CD4-positive, alpha-beta T cell treated with Interferon gamma for 1 hour (primary cell): ENCODE measurements around the gene EPC2.
"Not testable (repeated sequence)": the region's sequence is repeated elsewhere in the genome, so short reads cannot be mapped to it uniquely, and the experiment has no call there.

ENCODE experiments used
- DNase-seq: peaks from one replicate; pipeline ENCODE4 v3.0.0-alpha.2; 2020

The EPC2 gene

GRCh38 chr2:148737742-148738141, 93.2 kb downstream of the EPC2 start:
- no peak for DNase-seq

DNA sequence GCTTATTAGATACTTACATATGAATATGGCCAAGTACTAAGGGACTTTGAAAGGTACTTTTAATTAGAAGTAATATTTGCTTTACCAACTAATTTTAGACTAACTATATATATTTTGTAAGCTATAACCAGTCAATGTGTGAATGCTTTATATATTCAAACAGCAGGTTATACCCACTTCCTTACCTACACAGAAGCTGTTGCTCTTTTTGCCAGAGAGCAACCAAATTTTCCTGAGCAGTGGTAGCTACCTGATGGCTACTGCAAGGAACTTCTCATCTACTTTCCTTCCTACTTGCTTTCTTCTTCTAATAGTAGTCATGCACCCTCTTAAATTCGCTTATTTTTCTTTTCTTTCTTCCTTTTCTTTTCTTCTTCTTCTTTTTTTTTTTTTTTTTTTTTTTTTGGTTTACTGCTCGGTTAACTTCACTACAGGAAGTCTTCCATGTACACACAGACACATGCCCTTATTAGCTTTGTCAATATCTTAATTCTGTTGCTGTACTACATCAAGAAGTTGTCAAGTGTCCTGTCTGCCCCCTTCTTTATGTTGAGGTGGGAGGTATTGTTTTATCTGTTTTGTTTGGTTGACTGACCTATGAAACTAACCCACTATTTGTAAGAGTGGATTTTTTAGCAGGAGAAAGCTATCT, 95.0 kb downstream of the EPC2 start:
- no peak for DNase-seq

- no peak for DNase-seq
Measured at GRCh38 chr2:148742373-148742772, 97.8 kb downstream of the EPC2 start.

- DNase-seq, result no peak
Measured at GRCh38 chr2:148745151-148745851, 100.8 kb downstream of the EPC2 start.

GRCh38 chr2:148746973-148747372, 102.4 kb downstream of the EPC2 start:
- DNase-seq, result no peak

DNA sequence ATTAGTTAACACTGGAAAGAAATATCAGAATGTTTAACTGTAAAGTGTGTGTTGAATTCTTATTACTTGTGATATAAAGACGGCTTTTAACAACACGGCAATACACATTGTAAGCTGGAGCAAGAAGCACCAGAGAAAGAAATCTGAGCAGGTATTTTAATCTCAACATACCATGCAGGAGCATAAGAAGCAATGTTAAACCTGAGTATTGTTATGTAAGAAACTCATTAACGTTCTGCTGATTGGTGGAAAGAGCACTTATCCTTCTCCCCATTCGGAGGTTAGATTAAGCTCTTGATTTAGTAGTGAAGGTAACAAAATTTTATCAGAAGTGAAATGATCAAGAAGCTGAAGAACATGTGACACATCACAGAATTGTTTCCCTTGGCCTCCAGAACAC, 107.4 kb downstream of the EPC2 start:
- DNase-seq, result no peak

DNA sequence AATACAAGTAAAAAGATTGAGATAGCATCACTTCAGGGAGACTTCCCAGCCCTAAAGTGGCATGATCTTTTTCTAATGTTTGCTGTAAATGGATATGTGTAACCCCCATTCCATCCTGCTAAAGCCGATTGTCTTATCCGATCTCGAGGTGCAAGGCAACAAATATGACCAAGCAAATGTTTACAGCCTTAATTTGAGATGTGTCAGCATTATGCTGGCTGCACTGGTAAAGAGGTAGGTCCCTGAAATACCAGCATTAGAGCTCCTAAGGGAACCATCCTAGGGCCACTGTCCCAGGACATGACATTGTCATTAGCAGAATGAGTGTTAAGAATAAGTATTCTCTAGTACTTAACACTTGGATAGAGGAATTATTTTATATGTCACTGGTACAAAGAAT, 108.4 kb downstream of the EPC2 start:
- no peak for DNase-seq

DNA sequence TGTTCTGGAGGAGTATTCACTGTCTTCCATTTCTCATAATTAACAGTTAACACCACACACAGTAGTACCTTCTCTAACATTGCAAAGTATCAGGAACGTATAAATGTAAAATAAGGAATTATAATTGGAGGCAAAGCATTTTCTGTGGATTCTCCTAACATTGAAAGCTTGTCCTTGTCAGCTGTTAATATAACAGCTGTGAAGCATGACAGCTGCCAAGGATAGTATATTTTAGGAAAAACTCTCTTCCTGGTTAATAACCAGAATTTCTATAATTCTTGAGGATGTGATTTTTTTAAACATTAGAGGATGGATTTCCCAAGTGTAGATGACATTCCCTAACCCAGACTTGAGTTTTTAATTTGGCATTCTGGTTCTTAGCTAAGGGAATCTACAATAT, 110.3 kb downstream of the EPC2 start:
- no peak for DNase-seq

GRCh38 chr2:148756292-148756975, 111.9 kb downstream of the EPC2 start:
- no peak for DNase-seq

DNA sequence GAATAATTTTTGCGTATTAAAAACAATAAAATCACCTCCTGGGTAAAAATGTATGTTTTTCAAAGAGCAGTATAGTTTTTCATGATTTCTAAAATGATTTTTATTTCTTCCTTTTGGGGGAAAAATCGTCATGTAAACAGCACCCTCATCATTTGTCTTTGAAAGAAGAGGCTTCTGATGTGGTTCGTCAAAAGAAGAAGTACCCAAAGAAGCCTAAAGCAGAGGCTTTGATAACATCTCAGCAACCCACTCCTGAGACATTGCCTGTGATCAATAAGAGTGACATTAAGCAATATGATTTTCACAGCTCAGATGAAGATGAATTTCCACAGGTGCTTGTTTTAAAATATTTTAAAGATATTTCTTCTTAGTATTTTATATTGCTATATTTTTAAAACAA, 120.3 kb downstream of the EPC2 start:
- DNase-seq, result no peak

DNA sequence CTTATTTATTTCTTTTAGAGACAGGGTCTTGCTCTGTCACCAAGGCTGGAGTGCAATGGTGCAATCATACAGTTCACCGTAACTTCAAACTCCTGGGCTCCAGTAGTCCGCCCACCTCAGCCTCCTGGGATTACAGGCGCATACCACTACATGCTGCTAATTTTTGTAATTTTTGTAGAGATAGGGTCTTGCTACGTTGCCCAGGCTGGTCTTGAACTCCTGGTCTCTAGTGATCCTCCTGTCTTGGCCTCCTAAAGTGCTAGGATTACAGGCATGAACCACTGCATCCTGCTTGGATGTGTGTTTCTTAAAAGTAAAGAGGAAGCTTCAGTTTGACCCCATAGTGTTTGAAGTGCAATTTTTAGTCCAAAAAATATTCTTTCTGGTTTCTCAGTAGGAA, 125.5 kb downstream of the EPC2 start:
- no peak for DNase-seq

- no peak for DNase-seq
Measured at GRCh38 chr2:148781544-148781943, 137.0 kb downstream of the EPC2 start.

DNA sequence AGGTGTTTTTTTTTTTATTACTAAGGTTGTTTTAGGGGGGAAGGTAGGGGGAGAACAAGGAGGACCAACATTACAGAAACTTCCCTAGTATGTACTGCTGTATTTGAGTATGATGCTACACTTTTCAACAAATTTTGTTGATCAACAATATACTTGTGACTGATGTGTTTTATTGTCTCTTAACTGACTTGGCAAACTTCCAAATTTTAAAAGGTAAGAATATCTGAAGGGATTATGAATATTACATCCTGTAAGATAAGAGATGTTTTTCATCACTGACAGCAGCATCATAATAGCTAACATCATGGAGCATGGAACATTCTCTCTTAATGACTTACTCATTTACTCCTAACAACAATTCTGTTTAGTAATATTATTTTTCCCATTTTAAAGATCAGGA, 144.5 kb downstream of the EPC2 start:
- no peak for DNase-seq

DNA sequence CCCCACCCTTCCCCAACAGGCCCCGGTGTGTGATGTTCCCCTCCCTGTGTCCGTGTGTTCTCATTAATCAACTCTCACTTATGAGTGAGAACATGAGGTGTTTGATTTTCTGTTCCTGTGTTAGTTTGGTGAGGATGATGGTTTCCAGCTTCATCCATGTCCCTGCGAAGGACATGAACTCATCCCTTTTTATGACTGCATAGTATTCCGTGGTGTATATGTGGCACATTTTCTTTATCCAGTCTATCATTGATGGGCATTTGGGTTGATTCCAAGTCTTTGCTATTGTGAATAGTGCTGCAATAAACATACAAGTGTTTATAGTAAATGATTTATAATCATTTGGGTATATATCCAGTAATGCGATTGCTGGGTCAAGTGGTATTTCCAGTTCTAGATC, 145.6 kb downstream of the EPC2 start:
- not testable (repeated sequence) for DNase-seq

- no peak for DNase-seq
Measured at GRCh38 chr2:148794558-148794957, 150.0 kb downstream of the EPC2 start.

DNA sequence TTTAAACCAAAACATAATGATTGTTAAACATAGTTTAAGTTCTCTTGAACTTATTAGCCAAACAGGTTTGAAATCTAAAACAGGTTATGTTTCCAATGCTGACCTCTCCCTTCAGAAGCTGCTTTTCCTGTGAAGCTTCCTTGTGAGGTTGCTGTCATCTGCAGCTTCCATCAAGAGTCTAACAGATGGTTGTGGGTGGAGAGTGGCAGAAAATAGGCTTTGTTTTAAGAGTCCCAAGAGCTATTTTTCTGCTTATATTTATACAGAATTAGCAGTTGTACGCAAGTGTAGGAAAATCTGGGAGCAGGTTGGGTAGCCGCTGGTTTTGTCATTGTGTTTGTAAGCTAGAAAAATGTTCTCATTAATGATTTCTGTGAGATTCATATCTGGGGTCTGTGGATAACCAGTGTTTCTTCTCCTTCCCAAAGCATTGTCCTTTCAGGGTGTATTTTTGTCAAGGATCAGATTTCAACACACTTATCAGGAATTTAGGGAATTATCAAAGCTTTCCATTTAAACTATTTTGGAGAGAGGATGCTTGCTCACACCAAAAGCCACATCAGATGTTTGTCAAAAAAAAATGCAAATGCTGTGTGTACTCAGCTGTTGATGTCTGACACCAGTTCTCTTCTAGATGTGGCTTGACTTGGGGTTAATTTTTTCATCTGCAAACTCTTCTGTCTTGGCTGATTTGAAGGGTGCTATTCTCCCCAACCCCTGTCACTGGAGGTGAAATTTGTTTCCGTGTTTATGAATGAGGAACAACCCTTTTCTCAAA, 152.4 kb downstream of the EPC2 start:
- no peak for DNase-seq

- no peak for DNase-seq
Measured at GRCh38 chr2:148802448-148803220, 158.1 kb downstream of the EPC2 start.

- no peak for DNase-seq
Measured at GRCh38 chr2:148810081-148810480, 165.5 kb downstream of the EPC2 start.

GRCh38 chr2:148812306-148812705, 167.8 kb downstream of the EPC2 start:
- DNase-seq, result no peak

GRCh38 chr2:148813603-148814065, 169.1 kb downstream of the EPC2 start:
- peak; percentile 28 for DNase-seq

GRCh38 chr2:148814143-148814859, 169.8 kb downstream of the EPC2 start:
- no peak for DNase-seq
